ENCODE results near the gene CNPY3. TPM values are rescaled to one million over a fixed set of nuclear protein-coding genes. Genes with fewer than 3 reads are reported as not detected.

CNPY3 gene
- total and polyA plus RNA-seq, 3 donors from 2014 or later: 40.4 to 74.8 (median 46.7) TPM

DNA sequence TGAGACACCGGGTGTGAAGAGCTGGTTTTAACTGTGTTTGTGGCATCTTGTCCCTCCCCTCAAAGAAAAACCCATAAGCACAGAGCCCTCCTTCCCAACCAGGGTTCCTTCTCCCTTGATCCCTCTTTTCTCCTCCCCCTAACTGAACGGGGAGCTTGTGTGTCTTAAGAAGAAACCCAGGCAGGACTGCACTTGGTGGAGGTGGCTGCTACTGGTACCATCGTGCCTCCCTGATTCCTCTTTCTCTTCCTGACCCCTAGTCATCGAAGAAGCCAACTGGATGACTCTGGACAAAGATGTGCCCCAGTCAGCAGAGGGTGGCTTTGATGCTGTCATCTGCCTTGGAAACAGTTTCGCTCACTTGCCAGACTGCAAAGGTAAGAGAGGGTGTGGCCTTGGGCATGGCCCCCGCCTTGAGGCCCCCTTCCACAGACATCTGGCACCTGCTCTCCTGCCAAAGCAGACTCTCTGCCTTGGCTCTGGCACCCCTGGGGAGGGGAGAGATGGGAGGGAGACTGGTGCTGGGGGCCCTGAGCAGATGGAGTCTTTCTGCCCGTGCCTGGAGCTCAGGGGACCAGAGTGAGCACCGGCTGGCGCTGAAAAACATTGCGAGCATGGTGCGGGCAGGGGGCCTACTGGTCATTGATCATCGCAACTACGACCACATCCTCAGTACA is 33.4 kb downstream of the CNPY3 start:
- intact Hi-C loops (cut with DNase I; ENCODE audit: low total_unique reads): no loop called here
- Histone ChIP-seq H3K4me1 (peaks cover 15% of the 10 kb centered on the region), H3K4me3 (no peak overlapping the region), H3K27ac (no peak overlapping the region), H3K9me3 (no peaks in the 10 kb centered on the region), H3K27me3 (no peaks in the 10 kb centered on the region), H3K36me3 (ENCODE audit: low read depth, missing control alignments) (no peaks in the 10 kb centered on the region)
- WGBS, 2 donors: 81 to 90% methylated on average over 12 of the region's 13 CpGs
- DNase-seq: no peak
- TF ChIP-seq CTCF (IDR thresholded peaks at IDR 0.05): no peak
- no peak for TF ChIP-seq POLR2A (IDR thresholded peaks at IDR 0.05)

GRCh38 chr6:42963179-42963854 is 34.0 kb downstream of the CNPY3 start:
- H3K27ac ChIP-seq: no peak overlapping the region
- no peaks in the 10 kb centered on the region for H3K27me3 ChIP-seq
- H3K9me3 ChIP-seq: no peaks in the 10 kb centered on the region
- intact Hi-C loops (cut with DNase I; ENCODE audit: low total_unique reads): no loop called here
- H3K36me3 ChIP-seq (ENCODE audit: low read depth, missing control alignments): no peaks in the 10 kb centered on the region
- DNase-seq: no peak
- peaks cover 15% of the 10 kb centered on the region for H3K4me1 ChIP-seq
- H3K4me3 ChIP-seq: no peak overlapping the region
- no peak for TF ChIP-seq CTCF (IDR thresholded peaks at IDR 0.05)
- TF ChIP-seq POLR2A (IDR thresholded peaks at IDR 0.05): no peak
- 74 to 81% methylated on average over 9 to 12 of the region's 12 CpGs for WGBS, 2 donors

GRCh38 chr6:42963855-42964605 is 34.8 kb downstream of the CNPY3 start:
- no peak for DNase-seq

DNA sequence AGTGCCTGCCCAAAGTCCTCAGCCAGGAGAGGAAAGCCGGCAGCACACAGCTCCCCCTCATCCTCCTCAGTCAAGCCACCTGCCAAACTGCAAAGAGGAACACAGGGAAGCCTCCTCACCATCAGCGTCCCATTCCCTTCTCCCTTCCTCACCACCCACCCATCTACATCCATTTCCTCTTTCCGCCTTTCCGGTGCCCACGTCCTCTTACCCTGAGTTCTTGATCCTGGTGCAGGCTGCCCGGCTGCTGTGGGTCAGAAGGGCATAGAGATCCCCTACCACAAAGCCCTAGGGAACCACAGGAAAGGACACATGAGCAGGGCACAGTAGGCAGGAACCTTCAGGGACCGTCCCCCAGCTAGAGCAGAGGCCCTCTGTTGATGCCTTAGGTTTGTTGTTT is 37.3 kb downstream of the CNPY3 start:
- Histone ChIP-seq H3K4me3 (no peak overlapping the region), H3K36me3 (ENCODE audit: low read depth, missing control alignments) (no peaks in the 10 kb centered on the region), H3K27ac (no peak overlapping the region), H3K4me1 (no peaks in the 10 kb centered on the region), H3K9me3 (no peaks in the 10 kb centered on the region), H3K27me3 (no peaks in the 10 kb centered on the region)
- no peak for DNase-seq
- intact Hi-C loops (cut with DNase I; ENCODE audit: low total_unique reads): no loop called here
- no peak for TF ChIP-seq CTCF (IDR thresholded peaks at IDR 0.05)
- no peak for TF ChIP-seq POLR2A (IDR thresholded peaks at IDR 0.05)
- WGBS, 2 donors: 74 to 85% methylated on average over 7 of the region's 7 CpGs

More at GRCh38 chr6:42963855-42964605, 34.8 kb downstream of the CNPY3 start:
- Histone ChIP-seq H3K4me1 (peaks cover 15% of the 10 kb centered on the region), H3K4me3 (no peak overlapping the region), H3K27me3 (no peaks in the 10 kb centered on the region), H3K9me3 (no peaks in the 10 kb centered on the region), H3K36me3 (ENCODE audit: low read depth, missing control alignments) (no peaks in the 10 kb centered on the region), H3K27ac (no peak overlapping the region)
- intact Hi-C loops (cut with DNase I; ENCODE audit: low total_unique reads): no loop called here
- TF ChIP-seq CTCF (IDR thresholded peaks at IDR 0.05) (no peak), POLR2A (IDR thresholded peaks at IDR 0.05) (no peak)
- WGBS, 2 donors: 82 to 88% methylated on average over 3 to 8 of the region's 9 CpGs

All from testis (tissue), 3 donors.